SU-DHL-6 (cell line): ENCODE results near the gene SYNM.

ENCODE experiments used
- CTCF ChIP-seq: fragments of 200-600 bp; sonication (generic); IDR thresholded peaks from one replicate; pipeline ENCODE4 v1.5.1; 2017; ENCODE audit warnings: antibody characterized with exemption, mild to moderate bottlenecking, low read length, moderate library complexity; ENCODE audit not compliant: insufficient read depth, poor library complexity, severe bottlenecking
- EZH2phosphoT487 ChIP-seq: fragments of 200-600 bp; sonication (generic), shearing (Covaris generic); conservative IDR thresholded peaks from 2 replicates; pipeline ENCODE4 v1.6.1; 2018; ENCODE audit warnings: mild to moderate bottlenecking, antibody characterized with exemption, low read length, moderate library complexity, mixed read lengths

DNA sequence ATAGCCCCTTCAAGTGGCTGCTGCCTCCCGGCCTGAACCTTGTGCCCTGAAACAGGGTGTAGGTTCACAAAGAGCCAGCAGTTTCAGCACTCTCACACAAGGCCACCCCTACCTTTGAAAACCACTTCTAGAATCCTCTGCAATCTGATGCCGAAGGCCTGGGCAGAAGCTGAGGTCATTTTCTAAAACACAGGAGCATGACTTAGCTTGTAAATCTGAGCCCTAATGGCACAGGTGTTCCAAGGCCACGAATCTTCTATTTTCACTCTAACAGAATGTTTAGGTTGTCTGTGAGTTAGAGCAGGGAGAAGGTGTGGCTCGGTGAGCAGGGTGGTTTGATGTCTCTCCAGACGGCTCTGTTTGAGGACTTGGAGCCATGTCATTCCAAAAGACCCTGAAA lies 62.3 kb downstream of the SYNM start:
- TF ChIP-seq CTCF (no peak), EZH2phosphoT487 (no peak)
